IMR-90 (cell line): ENCODE results near the gene CCNL2.

Source experiments
- SMC3 ChIP-seq: fragments of 150-350 bp; IDR thresholded peaks from 2 replicates; pipeline ENCODE4 v1.6.1; 2016; ENCODE audit warnings: low read depth, mild to moderate bottlenecking, antibody characterized with exemption, low read length, moderate library complexity
- TF ChIP-seq, protein P1 (sequence below): conservative IDR thresholded peaks from 2 replicates; pipeline ENCODE4 v1.5.1; 2012; ENCODE audit warnings: mild to moderate bottlenecking, low read depth, low read length, improper control_type of control experiment

- TF ChIP-seq, protein P1, sequence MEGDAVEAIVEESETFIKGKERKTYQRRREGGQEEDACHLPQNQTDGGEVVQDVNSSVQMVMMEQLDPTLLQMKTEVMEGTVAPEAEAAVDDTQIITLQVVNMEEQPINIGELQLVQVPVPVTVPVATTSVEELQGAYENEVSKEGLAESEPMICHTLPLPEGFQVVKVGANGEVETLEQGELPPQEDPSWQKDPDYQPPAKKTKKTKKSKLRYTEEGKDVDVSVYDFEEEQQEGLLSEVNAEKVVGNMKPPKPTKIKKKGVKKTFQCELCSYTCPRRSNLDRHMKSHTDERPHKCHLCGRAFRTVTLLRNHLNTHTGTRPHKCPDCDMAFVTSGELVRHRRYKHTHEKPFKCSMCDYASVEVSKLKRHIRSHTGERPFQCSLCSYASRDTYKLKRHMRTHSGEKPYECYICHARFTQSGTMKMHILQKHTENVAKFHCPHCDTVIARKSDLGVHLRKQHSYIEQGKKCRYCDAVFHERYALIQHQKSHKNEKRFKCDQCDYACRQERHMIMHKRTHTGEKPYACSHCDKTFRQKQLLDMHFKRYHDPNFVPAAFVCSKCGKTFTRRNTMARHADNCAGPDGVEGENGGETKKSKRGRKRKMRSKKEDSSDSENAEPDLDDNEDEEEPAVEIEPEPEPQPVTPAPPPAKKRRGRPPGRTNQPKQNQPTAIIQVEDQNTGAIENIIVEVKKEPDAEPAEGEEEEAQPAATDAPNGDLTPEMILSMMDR, result no peak
- TF ChIP-seq SMC3, result no peak
Observed at GRCh38 chr1:1393014-1393413, 6.1 kb downstream of the CCNL2 start.
